ENCODE data around the gene GFI1. TPM values are rescaled to one million over a fixed set of nuclear protein-coding genes. Genes with fewer than 3 reads are reported as not detected.

The GFI1 gene
- total and polyA plus RNA-seq, 10 donors, result 1.9 to 19.2 (median 10.6) TPM

DNA sequence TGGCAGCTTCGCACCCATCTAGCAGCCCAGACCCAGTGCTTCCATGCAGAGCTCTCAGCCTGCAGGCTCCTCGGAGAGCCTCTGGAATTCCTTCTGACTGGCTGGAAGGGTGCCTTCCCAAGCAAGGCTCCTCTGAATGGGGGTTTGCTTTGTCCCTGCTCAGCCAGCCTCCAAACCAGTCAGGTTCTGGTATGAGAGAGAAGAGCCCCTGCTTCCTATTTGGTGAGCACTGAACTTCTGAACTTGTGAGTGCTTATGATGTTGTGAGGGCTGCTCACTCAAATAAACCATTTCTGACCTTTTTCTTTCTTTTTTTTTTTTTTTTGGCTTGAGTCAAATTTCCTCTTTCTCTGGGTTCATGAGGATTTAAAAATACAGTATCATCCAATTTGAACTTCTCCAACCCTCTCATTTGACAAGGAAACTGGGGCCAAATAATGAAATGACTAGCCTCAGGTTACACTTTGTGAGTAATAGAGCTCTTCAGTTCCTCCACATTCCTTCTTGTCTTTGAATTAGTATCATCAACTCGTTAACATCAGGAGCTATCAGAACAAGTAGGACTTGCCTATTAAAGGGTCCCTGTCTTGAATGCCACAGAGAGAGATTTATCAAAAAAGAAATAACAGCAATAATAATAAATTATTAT, 39.6 kb downstream of the GFI1 start:
- no peaks in the 10 kb centered on the region for H3K9me3 ChIP-seq
- TF ChIP-seq, protein P1, sequence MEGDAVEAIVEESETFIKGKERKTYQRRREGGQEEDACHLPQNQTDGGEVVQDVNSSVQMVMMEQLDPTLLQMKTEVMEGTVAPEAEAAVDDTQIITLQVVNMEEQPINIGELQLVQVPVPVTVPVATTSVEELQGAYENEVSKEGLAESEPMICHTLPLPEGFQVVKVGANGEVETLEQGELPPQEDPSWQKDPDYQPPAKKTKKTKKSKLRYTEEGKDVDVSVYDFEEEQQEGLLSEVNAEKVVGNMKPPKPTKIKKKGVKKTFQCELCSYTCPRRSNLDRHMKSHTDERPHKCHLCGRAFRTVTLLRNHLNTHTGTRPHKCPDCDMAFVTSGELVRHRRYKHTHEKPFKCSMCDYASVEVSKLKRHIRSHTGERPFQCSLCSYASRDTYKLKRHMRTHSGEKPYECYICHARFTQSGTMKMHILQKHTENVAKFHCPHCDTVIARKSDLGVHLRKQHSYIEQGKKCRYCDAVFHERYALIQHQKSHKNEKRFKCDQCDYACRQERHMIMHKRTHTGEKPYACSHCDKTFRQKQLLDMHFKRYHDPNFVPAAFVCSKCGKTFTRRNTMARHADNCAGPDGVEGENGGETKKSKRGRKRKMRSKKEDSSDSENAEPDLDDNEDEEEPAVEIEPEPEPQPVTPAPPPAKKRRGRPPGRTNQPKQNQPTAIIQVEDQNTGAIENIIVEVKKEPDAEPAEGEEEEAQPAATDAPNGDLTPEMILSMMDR (IDR thresholded peaks at IDR 0.05 in 8 of 11, conservative IDR thresholded peaks at IDR 0.05 in 3 of 11), result no peak
- TF ChIP-seq POLR2A (IDR thresholded peaks at IDR 0.05), result no peak
- TF ChIP-seq POLR2AphosphoS5 (IDR thresholded peaks at IDR 0.05), result no peak
- H3K36me3 ChIP-seq, result no peaks in the 10 kb centered on the region
- H3K27ac ChIP-seq, result no peak overlapping the region
- no peaks in the 10 kb centered on the region for H3K27me3 ChIP-seq (replicated peaks in 1 of 7)
- H3K4me1 ChIP-seq, result no peaks in the 10 kb centered on the region
- 70 to 91% (median 81%) methylated on average over 3 of the region's 3 CpGs for WGBS, 5 donors
- H3K4me3 ChIP-seq, result no peak overlapping the region
- intact Hi-C loops (cut with DNase I; ENCODE audit: low total_unique reads), result no loop called here
- DNase-seq, result no peak

DNA sequence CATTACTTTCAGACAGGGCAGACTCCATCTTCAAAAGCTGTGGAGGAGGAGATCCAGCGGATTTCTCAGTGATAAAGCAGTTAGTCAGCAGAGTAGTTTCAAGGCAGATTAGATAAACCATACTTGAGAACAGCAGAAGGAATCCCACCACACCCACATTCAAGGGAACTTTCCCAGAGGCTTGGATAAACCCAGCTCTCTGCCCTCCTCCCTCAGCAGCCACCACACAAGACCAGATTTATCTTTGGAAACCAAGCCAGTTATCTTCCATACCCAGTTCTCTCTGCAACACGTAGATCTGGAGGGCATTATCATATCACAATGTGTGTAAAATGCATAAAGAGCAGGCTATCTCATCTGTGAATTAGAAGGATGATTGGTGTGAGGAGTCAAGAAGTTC, 40.2 kb downstream of the GFI1 start:
- 68 to 83% (median 72%) methylated on average over 2 of the region's 2 CpGs for WGBS, 5 donors

DNA sequence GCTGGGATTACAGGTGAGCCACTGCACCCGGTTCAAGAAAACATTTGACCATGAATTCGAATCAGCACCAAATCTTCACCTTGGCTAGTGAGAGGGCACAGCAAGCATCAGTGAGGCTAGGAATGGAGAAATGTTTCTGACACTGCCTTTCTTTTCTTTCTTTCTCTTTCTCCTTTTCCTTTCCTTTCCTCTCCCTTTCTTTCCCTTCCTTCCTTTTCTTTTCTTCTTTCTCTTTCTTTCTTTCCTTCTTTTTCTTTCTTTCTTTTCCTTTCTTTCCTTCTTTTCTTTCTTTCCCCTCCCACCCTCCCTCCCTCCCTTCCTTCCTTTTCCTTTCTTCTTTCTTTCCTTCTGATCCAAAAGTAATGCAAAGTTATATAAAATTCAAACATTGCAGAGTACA, 40.9 kb downstream of the GFI1 start:
- no peak for DNase-seq
- 91 to 100% (median 93%) methylated on average over 2 of the region's 2 CpGs for WGBS, 5 donors
- intact Hi-C loops (cut with DNase I; ENCODE audit: low total_unique reads), result no loop called here
- H3K27me3 ChIP-seq (replicated peaks in 1 of 7), result no peaks in the 10 kb centered on the region
- TF ChIP-seq, protein P1 (IDR thresholded peaks at IDR 0.05 in 8 of 11, conservative IDR thresholded peaks at IDR 0.05 in 3 of 11), result no peak
- TF ChIP-seq POLR2AphosphoS5 (IDR thresholded peaks at IDR 0.05), result no peak
- TF ChIP-seq POLR2A (IDR thresholded peaks at IDR 0.05), result no peak
- H3K4me3 ChIP-seq, result no peak overlapping the region
- H3K36me3 ChIP-seq, result no peaks in the 10 kb centered on the region
- no peaks in the 10 kb centered on the region for H3K9me3 ChIP-seq
- H3K4me1 ChIP-seq, result no peaks in the 10 kb centered on the region
- H3K27ac ChIP-seq, result no peak overlapping the region

More for the DNA sequence above, 40.2 kb downstream of the GFI1 start:
- Histone ChIP-seq H3K27me3 (replicated peaks in 1 of 7) (no peaks in the 10 kb centered on the region), H3K27ac (no peak overlapping the region), H3K36me3 (no peaks in the 10 kb centered on the region), H3K9me3 (no peaks in the 10 kb centered on the region), H3K4me3 (no peak overlapping the region), H3K4me1 (no peaks in the 10 kb centered on the region)
- DNase-seq, result no peak
- intact Hi-C loops (cut with DNase I; ENCODE audit: low total_unique reads), result no loop called here
- TF ChIP-seq, protein P1 (IDR thresholded peaks at IDR 0.05 in 8 of 11, conservative IDR thresholded peaks at IDR 0.05 in 3 of 11), result no peak
- no peak for TF ChIP-seq POLR2A (IDR thresholded peaks at IDR 0.05)
- no peak for TF ChIP-seq POLR2AphosphoS5 (IDR thresholded peaks at IDR 0.05)

DNA sequence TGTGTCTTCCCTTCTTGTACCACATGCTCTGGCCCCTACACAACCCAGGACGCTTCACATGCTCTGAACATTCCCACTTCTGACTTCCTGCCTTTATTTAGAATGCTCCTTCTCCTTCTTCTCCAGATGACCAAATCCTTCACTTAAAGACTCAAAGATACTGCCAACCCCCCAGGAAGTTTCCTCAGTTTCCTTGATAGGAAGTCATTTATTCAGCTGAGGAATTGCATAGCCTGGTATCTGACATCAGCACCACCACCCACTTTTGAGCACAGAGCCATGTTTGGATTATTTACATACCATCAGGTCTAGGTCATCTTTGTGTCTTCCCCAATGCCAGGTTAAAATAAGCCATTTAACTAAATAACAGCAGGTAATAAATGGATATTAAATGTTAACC, 42.4 kb downstream of the GFI1 start:
- H3K27ac ChIP-seq, result no peak overlapping the region
- no peaks in the 10 kb centered on the region for H3K4me1 ChIP-seq
- 44 to 78% (median 57%) methylated on average over 1 of the region's 1 CpG for WGBS, 5 donors
- intact Hi-C loops (cut with DNase I; ENCODE audit: low total_unique reads), result no loop called here
- H3K36me3 ChIP-seq, result no peaks in the 10 kb centered on the region
- no peak for DNase-seq
- no peaks in the 10 kb centered on the region for H3K9me3 ChIP-seq
- TF ChIP-seq POLR2A (IDR thresholded peaks at IDR 0.05) (no peak), POLR2AphosphoS5 (IDR thresholded peaks at IDR 0.05) (no peak)
- TF ChIP-seq, protein P1 (IDR thresholded peaks at IDR 0.05 in 8 of 11, conservative IDR thresholded peaks at IDR 0.05 in 3 of 11), result no peak
- no peak overlapping the region for H3K4me3 ChIP-seq
- no peaks in the 10 kb centered on the region for H3K27me3 ChIP-seq (replicated peaks in 1 of 7)
